Measurements from ENCODE around the gene BAHD1. TPM values are rescaled to one million over a fixed set of nuclear protein-coding genes. Genes with fewer than 3 reads are reported as not detected.

The BAHD1 gene
- total and polyA plus RNA-seq, 3 donors from 2014 or later = 47.9 to 53.9 (median 52.0) TPM

GRCh38 chr15:40465939-40466338 lies 25.2 kb downstream of the BAHD1 start:
- intact Hi-C loops (cut with DNase I; ENCODE audit: low total_unique reads) = no loop called here
- 95 to 96% methylated on average over 8 to 10 of the region's 10 CpGs for WGBS, 2 donors
- no peaks in the 10 kb centered on the region for H3K27me3 ChIP-seq
- no peaks in the 10 kb centered on the region for H3K36me3 ChIP-seq (ENCODE audit: low read depth, missing control alignments)
- H3K4me1 ChIP-seq = peaks cover 8% of the 10 kb centered on the region
- no peaks in the 10 kb centered on the region for H3K9me3 ChIP-seq
- H3K4me3 ChIP-seq = no peak overlapping the region
- no peak for DNase-seq
- no peak for TF ChIP-seq POLR2A (IDR thresholded peaks at IDR 0.05)
- TF ChIP-seq CTCF (IDR thresholded peaks at IDR 0.05) = no peak
- no peak overlapping the region for H3K27ac ChIP-seq

GRCh38 chr15:40466426-40467260 lies 25.9 kb downstream of the BAHD1 start:
- intact Hi-C loops (cut with DNase I; ENCODE audit: low total_unique reads) = no loop called here
- H3K4me3 ChIP-seq = no peak overlapping the region
- peaks cover 10% of the 10 kb centered on the region for H3K4me1 ChIP-seq
- DNase-seq = no peak
- 68 to 72% methylated on average over 6 to 7 of the region's 7 CpGs for WGBS, 2 donors
- TF ChIP-seq POLR2A (IDR thresholded peaks at IDR 0.05) = no peak
- no peaks in the 10 kb centered on the region for H3K27me3 ChIP-seq
- no peaks in the 10 kb centered on the region for H3K9me3 ChIP-seq
- H3K36me3 ChIP-seq (ENCODE audit: low read depth, missing control alignments) = no peaks in the 10 kb centered on the region
- no peak overlapping the region for H3K27ac ChIP-seq

- Histone ChIP-seq H3K4me1 (peaks cover 16% of the 10 kb centered on the region), H3K4me3 (no peak overlapping the region), H3K27ac (no peak overlapping the region), H3K36me3 (ENCODE audit: low read depth, missing control alignments) (no peaks in the 10 kb centered on the region), H3K27me3 (no peaks in the 10 kb centered on the region), H3K9me3 (no peaks in the 10 kb centered on the region)
- TF ChIP-seq CTCF (IDR thresholded peaks at IDR 0.05) (no peak), POLR2A (IDR thresholded peaks at IDR 0.05) (no peak)
- no peak for DNase-seq
- intact Hi-C loops (cut with DNase I; ENCODE audit: low total_unique reads) = no loop called here
These were observed 26.5 kb downstream of the BAHD1 start for GRCh38 chr15:40467261-40467615.

GRCh38 chr15:40468898-40469331 lies 28.2 kb downstream of the BAHD1 start:
- Histone ChIP-seq H3K36me3 (ENCODE audit: low read depth, missing control alignments) (no peaks in the 10 kb centered on the region), H3K27ac (no peak overlapping the region), H3K4me3 (no peak overlapping the region), H3K4me1 (peaks cover 18% of the 10 kb centered on the region), H3K9me3 (no peaks in the 10 kb centered on the region), H3K27me3 (no peaks in the 10 kb centered on the region)
- WGBS, 2 donors = 88% methylated on average over 4 of the region's 4 CpGs
- DNase-seq = no peak
- intact Hi-C loops (cut with DNase I; ENCODE audit: low total_unique reads) = no loop called here
- TF ChIP-seq POLR2A (IDR thresholded peaks at IDR 0.05) (no peak), CTCF (IDR thresholded peaks at IDR 0.05) (no peak)

- Histone ChIP-seq H3K27ac (peak overlapping the region in 1 of 2 donors; percentile 80), H3K4me1 (peaks cover 18% of the 10 kb centered on the region), H3K36me3 (ENCODE audit: low read depth, missing control alignments) (no peaks in the 10 kb centered on the region), H3K4me3 (peak overlapping the region; percentile 85 to 88), H3K27me3 (no peaks in the 10 kb centered on the region), H3K9me3 (no peaks in the 10 kb centered on the region)
- 64 to 74% methylated on average over 6 to 7 of the region's 7 CpGs for WGBS, 2 donors
- intact Hi-C loops (cut with DNase I; ENCODE audit: low total_unique reads) = no loop called here
- TF ChIP-seq POLR2A (IDR thresholded peaks at IDR 0.05) (no peak), CTCF (IDR thresholded peaks at IDR 0.05) (no peak)
- DNase-seq = no peak
These were observed 29.1 kb downstream of the BAHD1 start for GRCh38 chr15:40469776-40470390.
